Mucosa of stomach (tissue), 1 donor: Measurements from ENCODE around the gene GPBP1.
"Not testable (repeated sequence)": the region's sequence is repeated elsewhere in the genome, so short reads cannot be mapped to it uniquely, and the experiment has no call there.

Source experiments
- H3K27me3 ChIP-seq: one replicate; pipeline ENCODE4 v1.7.0; 2013; ENCODE audit warnings: mild to moderate bottlenecking, low read length; ENCODE audit not compliant: control insufficient read depth, insufficient read depth
- H3K36me3 ChIP-seq: one replicate; pipeline ENCODE4 v1.7.0; 2013; ENCODE audit warnings: low read length; ENCODE audit not compliant: control insufficient read depth, insufficient read depth
- H3K4me1 ChIP-seq: one replicate; pipeline ENCODE4 v1.7.0; 2013; ENCODE audit warnings: mild to moderate bottlenecking, low read length; ENCODE audit not compliant: control insufficient read depth, insufficient read depth
- H3K4me3 ChIP-seq: one replicate; pipeline ENCODE4 v1.7.0; 2013; ENCODE audit warnings: low read length
- H3K9ac ChIP-seq: one replicate; pipeline ENCODE4 v1.7.0; 2013; ENCODE audit warnings: mild to moderate bottlenecking, low read length, moderate library complexity
- H3K9me3 ChIP-seq: one replicate; pipeline ENCODE4 v1.7.0; 2013; ENCODE audit warnings: mild to moderate bottlenecking, low read length, moderate library complexity; ENCODE audit not compliant: control insufficient read depth
- donor health status: Pancreatic carcinoma.

GPBP1 gene

DNA sequence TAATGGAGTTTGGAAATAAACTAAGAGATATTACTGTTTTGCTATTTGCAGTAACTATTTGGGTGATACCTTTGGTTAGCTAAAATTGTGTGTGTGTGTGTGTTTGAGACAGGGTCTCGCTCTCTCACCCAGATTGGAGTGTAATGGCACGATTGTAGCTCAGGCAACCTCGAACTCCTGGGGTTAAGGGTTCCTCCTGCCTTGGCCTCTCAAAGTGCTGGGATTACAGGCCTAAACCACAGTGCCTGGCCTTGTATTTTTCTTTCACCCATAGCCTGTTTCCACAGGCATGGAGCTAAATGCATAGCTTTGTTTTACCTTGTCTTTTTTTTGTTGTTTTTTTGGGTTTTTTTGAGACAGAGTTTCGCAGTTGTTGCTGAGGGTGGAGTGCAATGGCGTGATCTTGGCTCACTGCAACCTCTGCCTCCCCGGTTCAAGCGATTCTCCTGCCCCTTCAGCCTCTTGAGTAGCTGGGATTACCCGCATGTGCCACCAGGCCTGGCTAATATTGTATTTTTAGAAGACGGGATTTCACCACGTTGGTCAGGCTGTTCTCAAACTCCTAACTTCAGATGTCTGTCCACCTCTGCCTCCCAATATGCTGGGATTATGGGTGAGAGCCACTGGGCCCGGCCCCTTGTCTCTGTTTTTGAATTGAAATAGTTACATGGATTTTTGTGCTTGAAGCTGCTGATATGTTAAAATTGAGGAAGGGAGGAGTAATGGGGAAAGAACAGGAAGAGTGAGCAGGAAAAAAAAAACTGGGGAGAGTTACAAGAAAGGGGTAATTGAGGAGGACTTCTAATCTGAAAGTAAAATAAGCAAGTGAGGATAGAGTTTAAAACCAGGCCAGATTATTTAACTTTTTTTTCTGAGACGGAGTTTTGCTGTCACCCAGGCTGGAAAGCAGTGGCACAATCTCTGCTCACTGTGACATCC is 5.7 kb downstream of the GPBP1 start:
- Histone ChIP-seq H3K9me3 (no peaks in the 10 kb centered on the region), H3K9ac (peak overlapping the region; percentile 50), H3K36me3 (no peaks in the 10 kb centered on the region), H3K4me1 (peaks cover 26% of the 10 kb centered on the region), H3K27me3 (no peaks in the 10 kb centered on the region), H3K4me3 (no peak overlapping the region)

DNA sequence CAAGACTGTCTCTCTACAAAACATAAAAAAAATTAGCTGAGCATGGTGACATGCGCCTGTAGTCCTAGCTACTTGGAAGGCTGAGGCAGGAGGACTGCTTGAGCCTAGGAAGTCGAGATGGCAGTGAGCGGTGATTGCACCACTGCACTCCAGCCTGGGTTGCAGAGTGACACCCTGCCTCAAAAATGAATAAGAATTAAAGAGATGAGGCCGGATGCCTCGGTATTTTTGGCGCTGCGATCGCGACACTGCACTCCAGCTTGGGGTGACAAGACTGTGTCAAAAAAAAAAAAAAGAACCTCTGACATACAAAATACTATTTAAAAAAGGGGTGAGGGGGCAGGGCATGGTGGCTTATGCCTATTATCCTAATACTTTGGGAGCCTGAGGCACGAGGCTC is 7.3 kb downstream of the GPBP1 start:
- H3K36me3 ChIP-seq = no peaks in the 10 kb centered on the region
- peaks cover 30% of the 10 kb centered on the region for H3K4me1 ChIP-seq
- no peaks in the 10 kb centered on the region for H3K9me3 ChIP-seq
- no peak overlapping the region for H3K4me3 ChIP-seq
- H3K9ac ChIP-seq = no peak overlapping the region
- no peaks in the 10 kb centered on the region for H3K27me3 ChIP-seq

DNA sequence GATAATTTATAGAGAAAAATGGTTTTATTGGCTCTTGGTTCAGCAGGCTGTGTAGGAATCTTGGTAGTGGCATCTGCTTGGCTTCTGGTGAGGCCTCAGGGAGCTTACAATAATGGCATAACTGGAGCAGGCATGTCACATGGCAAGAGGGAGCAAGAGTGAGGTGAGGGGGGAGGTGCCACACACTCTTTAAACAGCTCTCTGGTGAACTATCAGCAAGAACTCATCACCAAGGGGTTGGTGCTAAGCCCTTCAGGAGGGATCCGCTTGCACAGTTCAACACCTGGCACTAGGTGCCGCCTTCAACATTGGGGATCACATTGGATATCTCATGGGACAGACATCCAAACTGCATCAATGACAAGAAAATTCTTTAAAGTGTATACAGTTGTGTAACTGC is 10.5 kb downstream of the GPBP1 start:
- Histone ChIP-seq H3K9ac (no peak overlapping the region), H3K4me3 (no peak overlapping the region), H3K27me3 (no peaks in the 10 kb centered on the region), H3K4me1 (peaks cover 28% of the 10 kb centered on the region), H3K9me3 (no peaks in the 10 kb centered on the region), H3K36me3 (no peaks in the 10 kb centered on the region)

DNA sequence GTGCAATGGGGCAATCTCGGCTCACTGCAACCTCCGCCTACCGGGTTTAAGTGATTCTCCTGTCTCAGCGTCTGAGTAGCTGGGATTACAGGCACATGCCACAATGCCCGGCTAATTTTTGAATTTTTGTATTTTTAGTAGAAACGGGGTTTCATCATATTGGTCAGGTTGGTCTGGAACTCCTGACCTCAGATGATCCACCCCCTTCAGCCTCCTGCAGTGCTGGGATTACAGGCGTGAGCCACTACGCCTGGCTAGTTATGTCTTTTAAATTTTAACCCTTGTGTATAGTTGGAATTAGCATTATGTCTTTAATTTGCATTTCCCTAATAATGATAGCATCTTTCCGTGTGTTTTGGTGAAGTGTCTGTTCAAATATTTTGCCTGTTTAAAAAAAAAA is 11.5 kb downstream of the GPBP1 start:
- Histone ChIP-seq H3K27me3 (no peaks in the 10 kb centered on the region), H3K9me3 (no peaks in the 10 kb centered on the region), H3K36me3 (no peaks in the 10 kb centered on the region), H3K4me3 (no peak overlapping the region), H3K9ac (no peak overlapping the region), H3K4me1 (peaks cover 26% of the 10 kb centered on the region)

DNA sequence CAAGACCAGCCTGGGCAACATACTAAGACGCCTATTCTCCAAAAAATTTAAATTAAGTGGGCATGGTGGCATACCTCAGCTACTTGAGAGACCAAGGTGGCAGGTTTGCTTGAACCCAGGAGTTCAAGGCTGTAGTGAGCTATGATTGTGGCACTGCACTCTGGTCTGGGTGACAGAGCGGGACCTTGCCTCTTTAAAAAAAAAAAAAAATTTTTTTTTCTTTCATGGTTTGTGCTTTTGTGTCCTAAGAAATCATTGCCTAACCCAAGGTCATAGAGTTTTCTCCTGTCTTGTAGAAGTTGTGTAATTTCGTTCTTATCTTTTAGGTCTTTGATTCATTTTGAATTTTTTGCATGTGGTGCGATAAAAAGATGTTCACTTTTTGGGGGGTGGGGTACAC is 12.3 kb downstream of the GPBP1 start:
- Histone ChIP-seq H3K9ac (no peak overlapping the region), H3K4me3 (no peak overlapping the region), H3K27me3 (no peaks in the 10 kb centered on the region), H3K4me1 (peaks cover 27% of the 10 kb centered on the region), H3K36me3 (no peaks in the 10 kb centered on the region), H3K9me3 (no peaks in the 10 kb centered on the region)

DNA sequence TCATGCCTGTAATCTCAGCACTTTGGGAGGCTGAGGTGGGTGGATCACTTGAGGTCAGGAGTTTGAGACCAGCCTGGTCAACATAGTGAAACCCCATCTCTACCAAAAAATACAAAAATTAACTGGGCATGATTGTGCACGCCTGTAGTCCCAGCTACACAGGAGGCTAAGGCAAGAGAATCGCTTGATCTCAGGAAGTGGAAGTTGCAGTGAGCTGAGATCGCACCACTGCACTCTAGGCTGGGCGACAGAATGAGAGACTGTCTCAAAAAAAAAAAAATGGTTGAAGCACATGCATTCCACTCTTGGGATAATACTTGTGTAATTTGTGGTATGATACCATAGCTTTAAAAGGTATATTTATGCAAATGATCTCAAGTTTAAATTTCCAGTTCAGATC is 14.1 kb downstream of the GPBP1 start:
- H3K4me1 ChIP-seq = peaks cover 27% of the 10 kb centered on the region
- not testable (repeated sequence) for H3K4me3 ChIP-seq, H3K9me3 ChIP-seq

DNA sequence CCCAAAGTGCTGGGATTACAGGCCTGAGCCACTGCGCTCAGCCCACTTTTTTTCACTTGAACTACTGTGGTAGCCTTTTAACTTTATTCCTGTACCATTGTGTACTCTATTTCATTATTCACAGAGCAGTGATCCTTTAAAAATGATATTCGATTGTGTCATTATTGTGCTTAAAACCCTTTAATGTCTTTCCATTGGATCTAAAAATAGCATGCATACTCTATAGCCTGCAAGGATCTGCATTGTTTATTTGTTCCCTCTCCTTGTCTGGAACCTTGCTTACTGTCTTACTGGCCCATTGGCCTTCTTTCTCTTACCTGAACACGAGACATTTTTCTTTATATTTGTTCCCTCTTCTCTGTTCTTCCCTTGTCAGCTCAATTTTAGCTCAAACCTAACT is 15.7 kb downstream of the GPBP1 start:
- no peak overlapping the region for H3K4me3 ChIP-seq

More for the DNA sequence above, 14.1 kb downstream of the GPBP1 start:
- not testable (repeated sequence) for H3K9ac ChIP-seq, H3K27me3 ChIP-seq, H3K36me3 ChIP-seq

DNA sequence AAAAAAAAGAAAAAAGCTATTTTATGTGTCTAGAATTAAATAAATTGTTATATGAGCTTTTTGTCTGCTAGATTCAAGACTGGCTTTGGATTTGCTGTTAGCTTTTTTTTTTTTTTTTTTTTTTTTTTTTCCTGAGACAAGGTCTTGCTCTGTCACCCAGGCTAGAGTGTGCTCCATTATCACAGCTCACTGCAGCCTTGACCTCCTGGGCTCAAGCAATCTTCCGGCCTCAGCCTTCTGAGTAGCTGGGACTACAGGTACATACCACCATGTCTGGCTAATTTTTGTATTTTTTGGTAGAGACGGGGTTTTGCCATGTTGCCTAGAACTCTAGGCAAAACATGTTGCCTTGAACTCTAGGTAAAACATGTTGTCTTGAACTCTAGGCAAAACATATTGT is 16.7 kb downstream of the GPBP1 start:
- no peak overlapping the region for H3K9ac ChIP-seq
- H3K36me3 ChIP-seq = no peaks in the 10 kb centered on the region
- peaks cover 25% of the 10 kb centered on the region for H3K4me1 ChIP-seq
- no peaks in the 10 kb centered on the region for H3K9me3 ChIP-seq
- no peak overlapping the region for H3K4me3 ChIP-seq
- no peaks in the 10 kb centered on the region for H3K27me3 ChIP-seq

More for the DNA sequence above, 15.7 kb downstream of the GPBP1 start:
- Histone ChIP-seq H3K36me3 (no peaks in the 10 kb centered on the region), H3K9me3 (no peaks in the 10 kb centered on the region), H3K9ac (no peak overlapping the region), H3K27me3 (no peaks in the 10 kb centered on the region), H3K4me1 (peaks cover 27% of the 10 kb centered on the region)

DNA sequence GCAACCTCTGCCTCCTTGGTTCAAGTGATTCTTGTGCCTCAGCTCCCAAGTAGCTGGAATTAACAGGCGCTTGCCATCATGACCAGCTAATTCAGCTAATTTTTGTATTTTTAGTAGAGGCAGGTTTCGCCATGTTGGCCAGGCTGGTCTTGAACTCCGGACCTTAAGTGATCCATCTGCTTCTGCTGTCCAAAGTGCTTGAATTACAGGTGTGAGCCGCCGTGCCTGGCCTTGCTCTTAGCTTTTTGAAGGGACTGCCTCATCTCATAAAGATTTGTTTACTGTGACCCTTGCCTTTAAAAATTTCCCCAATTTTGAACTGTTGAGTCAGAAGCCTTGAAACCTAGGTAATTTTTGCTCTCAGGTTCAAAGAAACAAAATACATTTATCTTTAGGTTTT is 17.3 kb downstream of the GPBP1 start:
- peaks cover 19% of the 10 kb centered on the region for H3K4me1 ChIP-seq
- H3K9me3 ChIP-seq = no peaks in the 10 kb centered on the region
- H3K4me3 ChIP-seq = no peak overlapping the region
- H3K9ac ChIP-seq = no peak overlapping the region
- no peaks in the 10 kb centered on the region for H3K27me3 ChIP-seq
- H3K36me3 ChIP-seq = no peaks in the 10 kb centered on the region

DNA sequence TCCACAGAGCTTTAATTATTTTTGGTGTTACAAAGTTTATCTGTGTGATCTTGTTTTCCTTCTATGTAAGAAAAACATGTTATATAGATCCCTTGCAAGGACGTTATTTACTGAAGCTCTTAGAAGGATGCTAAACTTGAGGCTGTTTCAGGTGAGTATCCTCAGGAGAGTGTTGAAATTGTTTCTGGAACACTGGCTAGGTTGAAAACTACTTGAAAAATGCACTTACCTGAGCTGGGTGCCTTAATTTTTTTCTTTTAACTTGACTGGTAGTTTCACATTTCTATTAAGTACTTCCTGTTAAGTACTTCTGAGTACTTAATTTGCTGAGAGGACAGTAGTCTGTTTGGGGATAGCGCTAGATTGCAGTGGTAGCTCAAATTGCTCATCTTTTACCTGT is 18.1 kb downstream of the GPBP1 start:
- Histone ChIP-seq H3K4me3 (no peak overlapping the region), H3K4me1 (peaks cover 17% of the 10 kb centered on the region), H3K9me3 (no peaks in the 10 kb centered on the region), H3K27me3 (no peaks in the 10 kb centered on the region), H3K9ac (no peak overlapping the region), H3K36me3 (no peaks in the 10 kb centered on the region)

DNA sequence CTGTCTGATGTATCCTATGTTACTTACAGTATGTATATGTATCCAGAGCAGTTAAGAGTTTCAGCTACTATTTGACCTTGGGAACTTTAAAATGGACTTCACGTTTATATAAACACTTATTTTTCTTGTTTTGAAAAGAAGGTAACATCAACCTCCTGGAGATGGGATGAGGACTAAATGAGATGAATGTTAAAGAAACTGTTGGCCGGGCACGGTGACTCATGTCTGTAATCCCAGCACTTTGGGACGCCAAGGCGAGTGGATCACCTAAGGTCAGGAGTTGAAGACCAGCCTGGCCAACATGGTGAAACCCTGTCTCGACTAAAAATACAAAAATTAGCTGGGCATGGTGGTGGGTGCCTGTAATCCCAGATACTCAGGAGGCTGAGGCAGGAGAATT is 19.0 kb downstream of the GPBP1 start:
- not testable (repeated sequence) for H3K4me3 ChIP-seq, H3K9me3 ChIP-seq, H3K9ac ChIP-seq, H3K27me3 ChIP-seq, H3K36me3 ChIP-seq
- peaks cover 12% of the 10 kb centered on the region for H3K4me1 ChIP-seq

DNA sequence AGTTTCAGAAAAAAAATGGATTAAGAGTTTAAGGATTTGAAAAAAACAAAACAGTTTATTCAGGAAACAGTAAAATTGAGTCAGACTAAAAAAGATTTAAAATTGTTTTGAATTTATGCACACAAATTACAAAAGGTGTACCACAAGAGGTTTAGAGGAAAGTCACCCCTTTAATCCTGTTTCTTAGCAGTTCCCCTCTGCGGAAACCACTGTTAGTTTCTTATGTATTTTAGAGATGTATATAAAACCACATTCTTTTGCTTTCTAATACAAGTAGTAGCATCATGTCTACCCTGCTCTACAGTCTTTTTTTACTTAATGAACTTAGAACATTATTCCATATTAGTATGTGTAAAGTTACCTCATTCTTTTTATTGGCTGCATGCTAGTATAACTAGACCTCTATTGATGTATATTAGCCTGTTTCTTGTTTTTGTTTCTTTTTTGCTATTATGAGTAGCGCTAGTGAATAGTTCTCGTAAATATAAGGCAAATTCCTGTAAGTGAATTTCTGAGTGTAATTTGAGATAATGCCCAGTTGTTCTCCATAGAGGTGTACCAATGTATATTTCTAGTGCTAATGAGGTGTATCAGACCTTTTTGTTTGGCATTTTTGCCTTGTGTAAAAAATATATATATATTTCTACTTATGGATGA is 20.0 kb downstream of the GPBP1 start:
- Histone ChIP-seq H3K4me1 (peaks cover 12% of the 10 kb centered on the region), H3K9me3 (no peaks in the 10 kb centered on the region), H3K36me3 (no peaks in the 10 kb centered on the region), H3K27me3 (no peaks in the 10 kb centered on the region), H3K9ac (no peak overlapping the region), H3K4me3 (no peak overlapping the region)
